HG03442 (cell line): Measurements from ENCODE around the gene UST.
"Not testable (repeated sequence)": the region's sequence is repeated elsewhere in the genome, so short reads cannot be mapped to it uniquely, and the experiment has no call there.

Experiments used
- ATAC-seq: cut with Tn5 transposase; IDR thresholded peaks from one replicate; pipeline ENCODE4 v1.9.1; 2021; ENCODE audit warnings: mild to moderate bottlenecking, moderate library complexity; ENCODE audit not compliant: unreplicated experiment

UST gene

GRCh38 chr6:148831064-148831463, 84.2 kb downstream of the UST start:
- ATAC-seq, result no peak

- no peak for ATAC-seq
Measured at GRCh38 chr6:148831531-148831930, 84.7 kb downstream of the UST start.

GRCh38 chr6:148835920-148836441, 89.2 kb downstream of the UST start:
- ATAC-seq, result no peak

GRCh38 chr6:148836751-148837150, 89.9 kb downstream of the UST start:
- ATAC-seq, result no peak

DNA sequence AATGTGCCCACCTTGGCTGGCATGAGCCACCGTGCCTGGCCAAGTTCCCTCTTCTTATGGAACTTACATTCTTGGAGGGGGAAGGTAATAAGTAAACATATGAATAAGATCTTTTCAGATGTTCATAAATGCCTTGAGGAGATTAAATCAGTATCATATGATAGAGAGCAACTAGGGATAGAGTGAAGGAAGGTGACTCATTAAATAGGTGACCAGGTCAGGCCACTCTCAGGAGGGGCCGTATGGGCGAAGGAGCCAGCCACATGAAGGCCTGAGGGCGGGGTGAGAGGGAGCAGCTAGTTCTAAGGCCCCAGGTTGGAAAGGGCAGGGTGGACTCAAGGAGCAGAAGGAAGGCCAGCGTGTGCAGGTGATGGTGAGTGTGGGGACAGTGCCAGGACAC, 91.1 kb downstream of the UST start:
- ATAC-seq, result no peak

DNA sequence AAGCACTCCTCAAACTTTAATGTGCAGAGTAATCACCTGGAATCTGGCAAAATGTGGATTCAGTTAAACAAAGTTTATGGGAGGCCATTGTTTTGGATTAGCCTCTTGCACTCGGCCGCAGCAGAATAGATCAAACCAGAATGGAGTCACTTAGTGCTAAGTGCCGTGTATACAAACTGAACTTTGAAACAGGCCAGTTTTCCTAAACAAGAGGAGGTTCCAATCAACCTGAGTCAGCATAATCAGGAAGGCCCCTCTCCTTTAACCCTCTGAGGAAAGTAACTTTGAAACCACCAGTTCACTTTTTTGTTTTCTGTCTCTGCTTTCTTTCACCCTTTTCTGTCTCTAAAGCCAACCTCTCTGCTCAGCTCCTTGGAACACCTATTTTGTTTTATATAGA, 92.2 kb downstream of the UST start:
- no peak for ATAC-seq

DNA sequence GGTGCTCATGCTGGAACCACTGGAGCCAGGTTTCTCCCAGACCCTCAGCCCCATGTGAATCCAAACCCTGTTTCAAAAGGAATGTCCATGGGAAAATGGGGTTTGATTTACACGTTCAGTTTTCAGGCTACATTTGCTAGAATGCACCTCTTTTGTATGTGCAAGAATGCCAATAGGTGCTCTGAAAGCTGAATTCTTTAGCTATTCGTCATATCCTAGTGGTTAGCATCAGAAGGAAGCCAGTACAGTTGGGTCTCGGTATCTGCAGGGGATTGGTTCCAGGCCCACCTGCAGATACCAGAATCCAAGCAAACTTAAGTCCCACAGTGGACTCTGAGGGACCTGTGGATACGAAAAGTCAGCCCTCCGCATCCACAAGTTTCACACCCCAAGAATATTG, 93.4 kb downstream of the UST start:
- no peak for ATAC-seq

- ATAC-seq, result no peak
Measured at GRCh38 chr6:148842296-148843019, 95.6 kb downstream of the UST start.

- no peak for ATAC-seq
Measured at GRCh38 chr6:148845464-148845863, 98.6 kb downstream of the UST start.

- ATAC-seq, result no peak
Measured at GRCh38 chr6:148846778-148847761, 100.2 kb downstream of the UST start.

GRCh38 chr6:148848915-148849314, 102.1 kb downstream of the UST start:
- no peak for ATAC-seq

- ATAC-seq, result not testable (repeated sequence)
Measured at GRCh38 chr6:148849449-148849848, 102.6 kb downstream of the UST start.

DNA sequence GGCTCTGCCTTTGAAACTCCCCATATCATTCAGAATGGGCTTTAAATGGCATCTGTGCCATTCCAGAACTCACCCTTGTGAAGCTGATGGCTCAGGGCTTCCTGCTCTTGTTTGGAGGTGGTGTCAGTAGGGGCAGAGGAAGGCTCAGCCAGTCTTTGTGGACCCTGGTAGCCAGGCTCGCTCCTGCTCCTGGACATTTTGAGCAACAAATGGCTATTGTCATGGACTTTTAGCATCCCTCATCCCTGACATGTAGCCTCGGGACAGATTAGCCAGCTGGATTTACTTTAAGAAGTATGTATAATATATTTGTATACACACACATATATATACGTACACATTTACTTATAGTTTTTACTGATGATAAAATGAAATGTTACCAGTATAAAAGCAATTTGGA, 104.1 kb downstream of the UST start:
- ATAC-seq, result no peak

DNA sequence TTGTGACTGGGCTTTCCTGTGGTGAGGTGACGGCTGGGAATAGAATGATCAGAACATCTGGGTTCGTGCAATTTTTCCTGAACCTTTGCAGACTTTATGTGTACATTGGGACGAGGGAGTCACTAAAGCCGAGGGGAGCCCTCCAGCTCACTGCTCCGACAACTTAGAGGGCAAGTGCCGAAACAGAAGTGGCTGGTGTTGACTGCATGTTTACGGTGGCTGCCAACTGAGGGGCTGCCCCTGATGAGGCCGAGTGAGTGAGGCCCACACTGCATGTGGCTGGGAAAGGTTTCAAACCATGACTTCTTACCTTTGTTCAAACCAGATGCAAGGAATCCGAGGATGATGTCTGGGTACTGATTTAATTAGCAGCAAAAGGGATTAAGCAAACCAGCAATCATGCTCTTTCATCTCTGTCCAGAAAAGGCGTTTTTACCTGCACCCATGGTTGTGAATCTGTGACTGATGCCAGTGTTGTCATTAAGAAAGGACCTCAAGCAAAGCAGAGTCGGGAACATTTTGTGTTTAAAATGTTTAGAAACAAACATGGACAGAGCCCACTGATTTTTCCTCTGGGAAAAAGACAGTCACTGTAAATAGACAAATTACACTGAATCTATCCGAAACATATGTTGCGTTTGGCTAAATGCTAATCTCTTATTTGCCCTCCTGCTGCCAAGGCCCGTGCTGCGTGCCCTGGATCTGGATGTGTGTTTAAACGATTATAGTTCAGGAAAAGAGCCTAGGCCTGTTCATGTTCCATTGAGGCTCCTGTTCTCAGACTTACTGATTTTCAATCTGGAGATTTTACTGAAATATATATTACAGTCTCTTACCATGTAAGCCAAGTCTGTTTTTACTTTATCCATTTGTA, 105.1 kb downstream of the UST start:
- ATAC-seq, result no peak

- ATAC-seq, result no peak
Measured at GRCh38 chr6:148852688-148853087, 105.9 kb downstream of the UST start.

- not testable (repeated sequence) for ATAC-seq
Measured at GRCh38 chr6:148853113-148853512, 106.3 kb downstream of the UST start.

DNA sequence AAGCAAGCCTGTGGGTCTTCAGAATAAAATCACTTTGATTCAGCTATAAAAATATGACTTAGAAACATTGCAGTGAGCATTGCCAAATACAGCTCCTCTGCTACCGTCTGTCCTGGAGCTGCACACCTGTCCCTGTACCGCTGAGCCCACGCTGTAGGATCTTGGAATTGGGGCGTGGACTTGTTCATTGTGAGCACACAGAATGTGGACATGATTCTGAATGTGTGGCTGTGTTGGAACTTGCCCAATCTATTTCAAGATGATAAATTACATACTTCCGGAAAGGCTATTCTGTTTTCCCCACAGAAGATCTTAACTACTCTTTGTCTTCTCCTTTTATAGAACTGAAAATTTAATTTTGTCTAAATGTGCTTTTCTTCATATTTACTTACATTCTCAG, 107.3 kb downstream of the UST start:
- no peak for ATAC-seq

GRCh38 chr6:148854992-148855391, 108.2 kb downstream of the UST start:
- no peak for ATAC-seq

- ATAC-seq, result no peak
Measured at GRCh38 chr6:148855744-148856143, 108.9 kb downstream of the UST start.

DNA sequence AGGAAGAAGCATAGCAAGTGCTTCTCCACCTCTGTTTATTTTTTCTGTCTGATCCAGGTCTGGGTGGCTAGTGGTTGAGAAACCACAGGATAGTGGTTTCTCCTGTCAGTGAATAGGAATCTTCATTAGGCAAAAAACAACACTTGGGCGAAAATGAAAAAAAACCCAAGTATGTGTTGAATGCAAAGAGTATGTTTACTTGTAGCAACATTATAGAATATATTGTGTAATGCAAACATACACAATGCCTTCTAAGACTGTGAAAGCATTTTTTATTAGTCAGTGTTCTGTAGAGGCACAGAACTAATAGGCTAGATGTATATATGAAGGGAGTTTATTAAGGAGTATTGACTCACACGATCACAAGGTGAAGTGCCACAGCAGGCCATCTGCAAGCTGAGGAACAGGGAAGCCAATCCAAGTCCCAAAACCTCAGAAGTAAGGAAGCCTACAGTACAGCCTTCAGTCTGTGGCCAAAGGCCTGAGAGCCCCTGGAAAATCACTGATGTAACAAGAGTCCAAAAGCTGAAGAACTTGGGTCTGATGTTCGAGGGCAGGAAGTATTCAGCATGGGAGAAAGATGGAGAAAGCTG, 111.1 kb downstream of the UST start:
- no peak for ATAC-seq
